IMR-90 (cell line): ENCODE measurements around the gene FOXO6. TPM values are rescaled to one million over a fixed set of nuclear protein-coding genes. Genes with fewer than 3 reads are reported as not detected.

Experiments used
- ATAC-seq: fragments of 200-7000 bp; cut with Tn5 transposase; 2 replicates; pipeline ENCODE4 v1.9.1; 2020; ENCODE audit warnings: low read depth, mild to moderate bottlenecking, moderate library complexity
- BruUV-seq: library from RNA; stranded (reverse); fragments of 400-500 nt; replicated peaks from 2 replicates; lab custom pipeline; 2021; lab: Mats Ljungman, UMichigan
- CTCF ChIA-PET: fragments of 300-600 bp; formaldehyde crosslinking; extraction: SDS; loops from one replicate; lab custom pipeline; 2021; ENCODE audit warnings: antibody characterized with exemption; lab: Yijun Ruan, JAX
- POLR2A ChIA-PET: fragments of 300-600 bp; sonication (Branson Sonifier 250); formaldehyde crosslinking; loops from one replicate; lab custom pipeline; 2022; ENCODE audit warnings: antibody characterized with exemption; ENCODE audit not compliant: unreplicated experiment; lab: Charles Lee
- DNase-seq: peaks from one replicate; pipeline ENCODE4 v3.0.0; 2013
- H2AFZ ChIP-seq: replicated peaks from 2 replicates; pipeline ENCODE3; 2013; ENCODE audit warnings: low read length, mild to moderate bottlenecking; ENCODE audit not compliant: poor library complexity
- H2AK5ac ChIP-seq: 2 replicates; pipeline ENCODE4 v1.6.1; 2013; ENCODE audit warnings: low read depth, low read length, inconsistent platforms
- H2AK9ac ChIP-seq: replicated peaks from 2 replicates; pipeline ENCODE3; 2013; ENCODE audit warnings: mild to moderate bottlenecking, low read depth, low read length, moderate library complexity; ENCODE audit not compliant: poor library complexity
- H2BK120ac ChIP-seq: 2 replicates; pipeline ENCODE4 v1.6.1; 2013; ENCODE audit warnings: low read depth, low read length, inconsistent platforms
- H2BK15ac ChIP-seq: 3 replicates; pipeline ENCODE4 v1.6.1; 2013; ENCODE audit warnings: low read depth, low read length, inconsistent platforms
- H2BK20ac ChIP-seq: 2 replicates; pipeline ENCODE4 v1.6.1; 2013; ENCODE audit warnings: low read depth, mild to moderate bottlenecking, inconsistent platforms, low read length, moderate library complexity
- H2BK5ac ChIP-seq: 2 replicates; pipeline ENCODE4 v1.6.1; 2013; ENCODE audit warnings: mild to moderate bottlenecking, low read depth, low read length, inconsistent platforms; ENCODE audit not compliant: poor library complexity, severe bottlenecking
- H3K14ac ChIP-seq: replicated peaks from 2 replicates; pipeline ENCODE4 v1.6.1; 2013; ENCODE audit warnings: low read depth, low read length, inconsistent platforms
- H3K18ac ChIP-seq: 2 replicates; pipeline ENCODE4 v1.6.1; 2013; ENCODE audit warnings: low read depth, low read length, control low read depth
- H3K23ac ChIP-seq: 2 replicates; pipeline ENCODE4 v1.6.1; 2013; ENCODE audit warnings: low read depth, low read length, inconsistent platforms
- H3K27ac ChIP-seq: 2 replicates; pipeline ENCODE4 v1.5.1; 2013; ENCODE audit warnings: mild to moderate bottlenecking, control low read depth, low read length; ENCODE audit not compliant: insufficient read depth
- H3K27me3 ChIP-seq: 2 replicates; pipeline ENCODE4 v1.6.1; 2013; ENCODE audit warnings: low read length; ENCODE audit not compliant: control insufficient read depth, insufficient read depth
- H3K36me3 ChIP-seq: 2 replicates; pipeline ENCODE4 v1.6.1; 2013; ENCODE audit warnings: low read length, mixed read lengths; ENCODE audit not compliant: control insufficient read depth, insufficient read depth
- H3K4ac ChIP-seq: 2 replicates; pipeline ENCODE4 v1.6.1; 2013; ENCODE audit warnings: low read depth, low read length, inconsistent platforms
- H3K4me1 ChIP-seq: 2 replicates; pipeline ENCODE4 v1.6.1; 2013; ENCODE audit warnings: low read length, mixed read lengths; ENCODE audit not compliant: control insufficient read depth, insufficient read depth
- H3K4me2 ChIP-seq: 2 replicates; pipeline ENCODE4 v1.6.1; 2013; ENCODE audit warnings: low read depth, mild to moderate bottlenecking, control low read depth, low read length, moderate library complexity
- H3K4me3 ChIP-seq: 2 replicates; pipeline ENCODE4 v1.5.1; 2013; ENCODE audit warnings: low read depth, mild to moderate bottlenecking, control low read depth, low read length, moderate library complexity; ENCODE audit not compliant: insufficient read depth
- H3K56ac ChIP-seq: 2 replicates; pipeline ENCODE4 v1.6.1; 2013; ENCODE audit warnings: low read length, inconsistent platforms; ENCODE audit not compliant: insufficient read depth; ENCODE audit errors: extremely low read depth
- H3K79me1 ChIP-seq, 2 experiments: 2 replicates each; pipeline ENCODE4 v1.6.1; 2013; ENCODE audit warnings: low read length in 2 of 2, inconsistent platforms in 1 of 2, low read depth in 1 of 2
- H3K9ac ChIP-seq: 2 replicates; pipeline ENCODE4 v1.6.1; 2013; ENCODE audit warnings: low read depth, low read length, control low read depth
- H3K9me1 ChIP-seq: 2 replicates; pipeline ENCODE4 v1.6.1; 2013; ENCODE audit warnings: low read length, inconsistent platforms; ENCODE audit not compliant: insufficient read depth
- H3K9me3 ChIP-seq: 2 replicates; pipeline ENCODE4 v1.6.1; 2013; ENCODE audit warnings: low read length; ENCODE audit not compliant: control insufficient read depth, insufficient read depth
- H4K20me1 ChIP-seq: 2 replicates; pipeline ENCODE4 v1.6.1; 2013; ENCODE audit warnings: low read length, inconsistent platforms; ENCODE audit not compliant: insufficient read depth
- H4K5ac ChIP-seq: 2 replicates; pipeline ENCODE4 v1.6.1; 2013; ENCODE audit warnings: mild to moderate bottlenecking, low read depth, low read length, control low read depth
- H4K8ac ChIP-seq, 2 experiments: 2 replicates each; pipeline ENCODE4 v1.6.1; 2013; ENCODE audit warnings: low read depth in 2 of 2, low read length in 2 of 2, control low read depth in 1 of 2, inconsistent platforms in 1 of 2
- H4K91ac ChIP-seq: 2 replicates; pipeline ENCODE4 v1.6.1; 2013; ENCODE audit warnings: low read depth, low read length, inconsistent platforms; ENCODE audit not compliant: insufficient read depth
- POLR2A ChIP-seq: IDR thresholded peaks from 2 replicates; pipeline ENCODE4 v1.6.1; 2012; ENCODE audit warnings: mild to moderate bottlenecking, low read depth, low read length
- RFX5 ChIP-seq: IDR thresholded peaks from 2 replicates; pipeline ENCODE4 v1.8.0; 2012; ENCODE audit warnings: low read depth, mild to moderate bottlenecking, low read length, moderate library complexity
- WGBS, 2 experiments: methylation state at CpG; one replicate each; pipeline versions ENCODE4 v1.1.5 to v1.1.7; 2013; ENCODE audit warnings: missing lambda C conversion rate in 2 of 2; ENCODE audit not compliant: insufficient read length in 1 of 2; ENCODE audit errors: extremely low coverage in 2 of 2; 5-methylcytosine and 5-hydroxymethylcytosine counted together
- dilution Hi-C: fragments of 300-500 bp; cut with HindIII; formaldehyde crosslinking; loops from one replicate; pipeline ENCODE4 v1.14.3; 2018; ENCODE audit warnings: low sequenced_read_pairs; ENCODE audit not compliant: unreplicated experiment
- in situ Hi-C: fragments of 300-500 bp; cut with MboI; formaldehyde crosslinking; loops from 3 replicates; pipeline ENCODE4 v1.14.3; 2019; ENCODE audit warnings: low sequenced_read_pairs, inconsistent platforms, mixed read lengths
- intact Hi-C: fragments of 100-400 bp; cut with micrococcal nuclease; formaldehyde crosslinking; loops from 2 replicates; pipeline ENCODE4 v1.10.0; 2022
- polyA plus RNA-seq, 3 experiments: library from polyadenylated mRNA; depleted of rRNA; stranded (reverse); fragments of >200 nt; gene quantifications; 2 replicates each; pipeline ENCODE4 v1.2.3, GENCODE V29; 2012; ENCODE audit warnings: low replicate concordance in 1 of 3
- total RNA-seq: library from RNA; depleted of rRNA; stranded (reverse); fragments of >200 nt; gene quantifications from 2 replicates; pipeline ENCODE4 v1.2.3, GENCODE V29; 2012
- TF ChIP-seq, protein P1 (sequence below): fragments of 150-350 bp; IDR thresholded peaks from 2 replicates; pipeline ENCODE4 v1.6.1; 2017; ENCODE audit warnings: mild to moderate bottlenecking, antibody characterized with exemption, low read length, low read depth

Gene FOXO6
- total and polyA plus RNA-seq, 2 of the 4 experiments (the other 2 are of a cell fraction), result not detected

DNA sequence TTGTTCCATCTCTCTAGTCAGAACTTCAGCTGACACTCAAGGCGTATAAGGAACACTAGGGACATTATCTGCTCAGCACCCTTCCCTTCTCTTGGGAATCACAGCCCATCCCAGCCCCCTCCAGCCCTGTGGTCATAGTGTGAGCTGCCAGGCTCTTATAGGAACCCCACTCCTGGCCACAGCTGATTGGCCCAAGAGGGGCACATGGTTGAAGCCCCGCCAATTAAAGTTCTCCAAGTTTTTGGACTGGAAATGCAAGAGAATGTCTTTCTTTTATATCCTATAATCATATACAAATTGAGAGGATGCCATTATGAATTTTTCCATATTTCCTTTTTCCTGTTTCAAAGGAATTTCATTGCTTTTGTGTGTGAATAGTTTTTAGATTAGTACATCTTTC is 40.7 kb downstream of the FOXO6 start:
- dilution Hi-C loops, result no loop called here
- no peaks in the 10 kb centered on the region for H3K79me1 ChIP-seq
- H3K18ac ChIP-seq, result no peak overlapping the region
- H2BK20ac ChIP-seq, result no peak overlapping the region
- H3K4me3 ChIP-seq, result no peak overlapping the region
- ATAC-seq (no peak), DNase-seq (no peak)
- ChIA-PET POLR2A (no interaction called here), CTCF (no interaction called here)
- TF ChIP-seq POLR2A (no peak), RFX5 (no peak)
- TF ChIP-seq, protein P1, sequence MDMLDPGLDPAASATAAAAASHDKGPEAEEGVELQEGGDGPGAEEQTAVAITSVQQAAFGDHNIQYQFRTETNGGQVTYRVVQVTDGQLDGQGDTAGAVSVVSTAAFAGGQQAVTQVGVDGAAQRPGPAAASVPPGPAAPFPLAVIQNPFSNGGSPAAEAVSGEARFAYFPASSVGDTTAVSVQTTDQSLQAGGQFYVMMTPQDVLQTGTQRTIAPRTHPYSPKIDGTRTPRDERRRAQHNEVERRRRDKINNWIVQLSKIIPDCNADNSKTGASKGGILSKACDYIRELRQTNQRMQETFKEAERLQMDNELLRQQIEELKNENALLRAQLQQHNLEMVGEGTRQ, result peak; percentile 16; the same call in 1 of the 2 replicates
- H3K36me3 ChIP-seq, result no peaks in the 10 kb centered on the region
- H3K4me2 ChIP-seq, result no peak overlapping the region
- no peak overlapping the region for H2AK9ac ChIP-seq
- intact Hi-C loops, result no loop called here
- H3K9ac ChIP-seq, result no peak overlapping the region
- H3K4me1 ChIP-seq, result no peaks in the 10 kb centered on the region
- no peak overlapping the region for H2BK15ac ChIP-seq
- H2BK120ac ChIP-seq, result no peak overlapping the region
- H4K5ac ChIP-seq, result no peak overlapping the region
- H2BK5ac ChIP-seq, result no peak overlapping the region
- no peak overlapping the region for H3K27ac ChIP-seq
- BruUV-seq, result no TSS peak
- H4K20me1 ChIP-seq, result no peaks in the 10 kb centered on the region
- no peak overlapping the region for H3K14ac ChIP-seq
- no CpG with 5 or more reads among the region's 2 CpGs for WGBS, 2 experiments
- no peaks in the 10 kb centered on the region for H3K9me1 ChIP-seq
- peaks cover 51% of the 10 kb centered on the region for H3K27me3 ChIP-seq
- in situ Hi-C loops, result loop anchor here (25.0 kb wide), 1 partner anchor 365 kb away; no protein-coding TSS in a partner anchor
- H2AK5ac ChIP-seq, result no peak overlapping the region
- no peak overlapping the region for H4K91ac ChIP-seq
- H4K8ac ChIP-seq, result no peak overlapping the region
- peaks cover 3% of the 10 kb centered on the region for H3K9me3 ChIP-seq
- H3K23ac ChIP-seq, result no peak overlapping the region
- H3K4ac ChIP-seq, result no peak overlapping the region
- H3K56ac ChIP-seq, result no peak overlapping the region
- no peak overlapping the region for H2AFZ ChIP-seq
